Measurements from ENCODE around the gene MAPK9.

DNA sequence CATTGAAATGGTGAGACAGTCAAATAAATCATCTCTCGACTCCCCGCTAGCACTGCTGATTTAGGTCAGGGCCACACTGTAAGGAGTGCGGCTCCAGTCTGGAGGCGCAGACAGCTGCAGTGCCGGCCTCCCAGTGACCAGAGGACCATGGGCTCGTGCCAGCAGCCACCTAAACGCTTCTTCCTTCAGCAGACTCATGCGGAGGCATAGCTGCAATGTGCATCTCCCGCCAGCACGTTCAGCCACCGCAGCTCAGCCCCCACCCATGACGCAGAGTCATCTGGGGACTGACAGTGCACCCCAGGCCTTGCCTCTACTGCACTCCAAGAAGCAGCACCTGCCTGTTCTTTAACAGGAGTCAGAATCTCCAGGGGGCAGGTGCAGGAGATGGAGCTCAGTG, 13.6 kb upstream of the MAPK9 start:
- TF ChIP-seq CTCF (conservative IDR thresholded peaks at IDR 0.05; ENCODE audit: low read length) (no peak), EZH2phosphoT487 (IDR thresholded peaks at IDR 0.05; ENCODE audit: borderline replicate concordance, low read depth, low read length) (no peak)

Measured in OCI-LY7 (cell line).